ENCODE data around the gene VEZF1.

The VEZF1 gene

DNA sequence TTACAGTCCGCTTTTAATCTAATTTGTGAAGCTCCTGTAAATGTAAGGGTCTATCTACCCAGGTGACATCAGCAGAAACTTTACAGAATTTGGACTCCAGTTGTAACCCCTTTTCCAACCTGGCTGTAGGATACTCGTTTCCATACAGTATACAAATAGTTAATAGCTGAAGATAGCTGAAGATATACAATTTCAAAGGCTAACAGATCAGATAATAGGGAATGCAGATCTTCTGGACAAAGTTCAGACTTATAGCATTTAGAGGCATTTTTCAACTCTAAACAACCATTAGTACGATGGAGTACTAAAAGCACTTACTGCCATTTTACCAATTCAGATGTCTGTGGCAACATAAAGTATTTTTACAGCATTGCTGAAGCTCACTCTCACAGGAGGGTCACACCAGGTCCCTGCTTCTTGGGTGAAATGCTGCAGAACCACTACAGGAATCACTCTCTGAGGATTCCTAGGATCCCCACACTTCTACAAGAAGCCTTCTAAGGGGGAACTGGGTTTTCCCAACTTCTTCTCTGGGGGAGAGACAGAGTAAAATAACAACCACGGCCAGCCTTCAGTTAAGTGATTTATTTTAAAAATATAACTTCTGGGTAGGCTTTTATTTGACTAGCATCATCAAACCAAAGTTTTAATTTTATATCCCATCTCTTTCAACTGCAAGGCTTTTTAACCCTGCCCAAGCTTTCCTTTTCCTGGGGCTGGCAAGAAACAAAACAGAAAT is 2.9 kb downstream of the VEZF1 start:
- H3K36me3 ChIP-seq (ENCODE audit: insufficient read depth, low read length), result peaks cover 49% of the 10 kb centered on the region
- peak overlapping the region in 1 of 2 experiments; percentile 15; a peak in 1 of 4 replicates for H3K4me3 ChIP-seq (ENCODE audit: low read depth in 1 of 2, low read length in 2 of 2)
- no peak for DNase-seq
- TF ChIP-seq EZH2 (IDR thresholded peaks at IDR 0.05; ENCODE audit: borderline replicate concordance, low read depth, low read length, severe bottlenecking), result no peak
- TF ChIP-seq, protein P1, sequence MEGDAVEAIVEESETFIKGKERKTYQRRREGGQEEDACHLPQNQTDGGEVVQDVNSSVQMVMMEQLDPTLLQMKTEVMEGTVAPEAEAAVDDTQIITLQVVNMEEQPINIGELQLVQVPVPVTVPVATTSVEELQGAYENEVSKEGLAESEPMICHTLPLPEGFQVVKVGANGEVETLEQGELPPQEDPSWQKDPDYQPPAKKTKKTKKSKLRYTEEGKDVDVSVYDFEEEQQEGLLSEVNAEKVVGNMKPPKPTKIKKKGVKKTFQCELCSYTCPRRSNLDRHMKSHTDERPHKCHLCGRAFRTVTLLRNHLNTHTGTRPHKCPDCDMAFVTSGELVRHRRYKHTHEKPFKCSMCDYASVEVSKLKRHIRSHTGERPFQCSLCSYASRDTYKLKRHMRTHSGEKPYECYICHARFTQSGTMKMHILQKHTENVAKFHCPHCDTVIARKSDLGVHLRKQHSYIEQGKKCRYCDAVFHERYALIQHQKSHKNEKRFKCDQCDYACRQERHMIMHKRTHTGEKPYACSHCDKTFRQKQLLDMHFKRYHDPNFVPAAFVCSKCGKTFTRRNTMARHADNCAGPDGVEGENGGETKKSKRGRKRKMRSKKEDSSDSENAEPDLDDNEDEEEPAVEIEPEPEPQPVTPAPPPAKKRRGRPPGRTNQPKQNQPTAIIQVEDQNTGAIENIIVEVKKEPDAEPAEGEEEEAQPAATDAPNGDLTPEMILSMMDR (IDR thresholded peaks at IDR 0.05; ENCODE audit: borderline replicate concordance, extremely low read depth, low read length, poor library complexity, severe bottlenecking), result no peak
- peaks cover 73% of the 10 kb centered on the region for H3K79me2 ChIP-seq (ENCODE audit: insufficient read depth, low read length)
- H4K20me1 ChIP-seq (ENCODE audit: insufficient read depth, low read length), result peaks cover 50% of the 10 kb centered on the region
- no peak overlapping the region for H3K27ac ChIP-seq (ENCODE audit: low read length)
- peak overlapping the region; percentile 68 for H3K4me2 ChIP-seq (ENCODE audit: insufficient read depth, low read length)
- ATAC-seq (ENCODE audit: insufficient read depth, low read depth), result no peak
- no peaks in the 10 kb centered on the region for H3K27me3 ChIP-seq (ENCODE audit: insufficient read depth, low read length, poor library complexity)
- H3K9me3 ChIP-seq (ENCODE audit: insufficient read depth, low read length, severe bottlenecking), result no peaks in the 10 kb centered on the region
- no peak overlapping the region for H2AFZ ChIP-seq (ENCODE audit: low read depth, low read length)
- H3K9ac ChIP-seq (ENCODE audit: low read depth, low read length), result peak overlapping the region; percentile 11; the same call in 1 of the 2 replicates
- peaks cover 61% of the 10 kb centered on the region for H3K4me1 ChIP-seq (ENCODE audit: insufficient read depth, low read length)

DNA sequence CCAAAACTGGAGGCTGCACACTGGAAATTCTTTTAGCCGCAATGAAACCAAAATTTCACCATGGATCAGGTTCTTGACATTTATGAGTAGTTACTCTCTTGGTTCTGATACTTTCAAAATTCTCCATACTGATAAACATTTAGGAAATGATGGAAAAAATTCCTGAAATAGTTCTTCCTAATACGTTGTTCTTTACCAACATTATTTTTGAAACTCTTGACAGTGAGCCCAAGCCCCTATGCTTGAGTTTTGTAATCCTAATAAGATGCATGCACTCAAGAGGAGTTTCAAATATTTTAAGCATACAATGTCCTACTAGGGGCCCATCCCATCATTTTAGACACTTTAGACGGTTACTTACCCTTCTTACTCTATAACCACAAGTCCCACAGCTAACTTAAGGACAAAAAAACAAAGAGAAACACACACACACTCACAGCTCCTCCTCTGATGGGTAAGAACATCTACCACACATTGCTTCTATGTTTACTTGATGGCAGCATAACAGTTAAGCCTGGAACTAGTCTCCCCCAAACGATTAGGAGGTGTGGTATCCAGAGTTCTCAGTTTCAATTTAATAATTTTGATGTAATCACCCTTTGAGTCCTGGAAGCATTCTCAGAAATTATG is 3.7 kb downstream of the VEZF1 start:
- TF ChIP-seq, protein P1 (IDR thresholded peaks at IDR 0.05; ENCODE audit: borderline replicate concordance, extremely low read depth, low read length, poor library complexity, severe bottlenecking), result no peak
- no peak for TF ChIP-seq EZH2 (IDR thresholded peaks at IDR 0.05; ENCODE audit: borderline replicate concordance, low read depth, low read length, severe bottlenecking)
- Histone ChIP-seq H3K4me1 (ENCODE audit: insufficient read depth, low read length) (peaks cover 61% of the 10 kb centered on the region), H2AFZ (ENCODE audit: low read depth, low read length) (no peak overlapping the region), H3K27ac (ENCODE audit: low read length) (no peak overlapping the region), H4K20me1 (ENCODE audit: insufficient read depth, low read length) (peaks cover 51% of the 10 kb centered on the region), H3K9me3 (ENCODE audit: insufficient read depth, low read length, severe bottlenecking) (no peaks in the 10 kb centered on the region), H3K27me3 (ENCODE audit: insufficient read depth, low read length, poor library complexity) (no peaks in the 10 kb centered on the region), H3K36me3 (ENCODE audit: insufficient read depth, low read length) (peaks cover 57% of the 10 kb centered on the region), H3K4me3 (ENCODE audit: low read depth in 1 of 2, low read length in 2 of 2) (no peak overlapping the region), H3K9ac (ENCODE audit: low read depth, low read length) (0 out of 2 replicates have a peak overlapping the region, but pooled peaks have one; percentile 11), H3K79me2 (ENCODE audit: insufficient read depth, low read length) (peaks cover 74% of the 10 kb centered on the region), H3K4me2 (ENCODE audit: insufficient read depth, low read length) (peak overlapping the region; percentile 68)
- ATAC-seq (ENCODE audit: insufficient read depth, low read depth) (no peak), DNase-seq (no peak)

DNA sequence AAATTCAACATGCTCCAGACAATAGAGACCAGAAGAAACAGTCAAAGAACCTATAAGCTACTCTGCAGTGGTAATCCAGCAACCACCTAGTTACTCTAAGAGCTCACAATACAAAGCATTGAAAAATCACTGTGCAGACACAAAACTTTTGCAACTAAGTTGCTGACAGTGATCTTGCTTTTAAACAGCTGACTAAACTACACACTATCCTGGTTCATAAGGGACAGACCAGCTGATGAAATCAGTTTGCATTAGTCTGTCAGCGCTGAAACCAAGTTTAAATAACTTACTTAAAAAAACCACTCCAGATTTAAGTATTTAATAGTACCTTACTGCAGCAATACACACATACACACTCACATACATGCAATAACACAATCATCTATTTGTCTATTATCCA is 4.6 kb downstream of the VEZF1 start:
- Histone ChIP-seq H3K27ac (ENCODE audit: low read length) (no peak overlapping the region), H3K27me3 (ENCODE audit: insufficient read depth, low read length, poor library complexity) (no peaks in the 10 kb centered on the region), H3K4me1 (ENCODE audit: insufficient read depth, low read length) (peaks cover 53% of the 10 kb centered on the region), H3K4me2 (ENCODE audit: insufficient read depth, low read length) (peak overlapping the region; percentile 68; the same call in 1 of the 2 replicates), H3K9ac (ENCODE audit: low read depth, low read length) (no peak overlapping the region), H3K79me2 (ENCODE audit: insufficient read depth, low read length) (peaks cover 77% of the 10 kb centered on the region), H3K9me3 (ENCODE audit: insufficient read depth, low read length, severe bottlenecking) (no peaks in the 10 kb centered on the region), H3K4me3 (ENCODE audit: low read depth in 1 of 2, low read length in 2 of 2) (no peak overlapping the region), H4K20me1 (ENCODE audit: insufficient read depth, low read length) (peaks cover 58% of the 10 kb centered on the region), H3K36me3 (ENCODE audit: insufficient read depth, low read length) (peaks cover 65% of the 10 kb centered on the region), H2AFZ (ENCODE audit: low read depth, low read length) (no peak overlapping the region)
- DNase-seq (no peak), ATAC-seq (ENCODE audit: insufficient read depth, low read depth) (no peak)
- TF ChIP-seq EZH2 (IDR thresholded peaks at IDR 0.05; ENCODE audit: borderline replicate concordance, low read depth, low read length, severe bottlenecking), result no peak
- TF ChIP-seq, protein P1 (IDR thresholded peaks at IDR 0.05; ENCODE audit: borderline replicate concordance, extremely low read depth, low read length, poor library complexity, severe bottlenecking), result no peak
